Astrocyte of the cerebellum (primary cell): ENCODE results near the gene MUC5B.

ENCODE experiments used
- DNase-seq: peaks from one replicate; pipeline ENCODE4 v3.0.0-alpha.2; 2011; ENCODE audit warnings: low read depth
- H3K4me3 ChIP-seq: 2 replicates; pipeline ENCODE4 v1.5.1; 2011; ENCODE audit warnings: mild to moderate bottlenecking, low read depth, low read length, moderate library complexity
- in situ Hi-C: cut with HindIII; loops from 2 replicates; pipeline ENCODE4 v1.10.0; 2017; ENCODE audit warnings: low sequenced_read_pairs
- TF ChIP-seq, protein P1 (sequence below): IDR thresholded peaks from 2 replicates; pipeline ENCODE4 v1.5.1; 2012; ENCODE audit warnings: low read length, low read depth, moderate library complexity, mild to moderate bottlenecking; ENCODE audit errors: missing control alignments

Gene MUC5B

DNA sequence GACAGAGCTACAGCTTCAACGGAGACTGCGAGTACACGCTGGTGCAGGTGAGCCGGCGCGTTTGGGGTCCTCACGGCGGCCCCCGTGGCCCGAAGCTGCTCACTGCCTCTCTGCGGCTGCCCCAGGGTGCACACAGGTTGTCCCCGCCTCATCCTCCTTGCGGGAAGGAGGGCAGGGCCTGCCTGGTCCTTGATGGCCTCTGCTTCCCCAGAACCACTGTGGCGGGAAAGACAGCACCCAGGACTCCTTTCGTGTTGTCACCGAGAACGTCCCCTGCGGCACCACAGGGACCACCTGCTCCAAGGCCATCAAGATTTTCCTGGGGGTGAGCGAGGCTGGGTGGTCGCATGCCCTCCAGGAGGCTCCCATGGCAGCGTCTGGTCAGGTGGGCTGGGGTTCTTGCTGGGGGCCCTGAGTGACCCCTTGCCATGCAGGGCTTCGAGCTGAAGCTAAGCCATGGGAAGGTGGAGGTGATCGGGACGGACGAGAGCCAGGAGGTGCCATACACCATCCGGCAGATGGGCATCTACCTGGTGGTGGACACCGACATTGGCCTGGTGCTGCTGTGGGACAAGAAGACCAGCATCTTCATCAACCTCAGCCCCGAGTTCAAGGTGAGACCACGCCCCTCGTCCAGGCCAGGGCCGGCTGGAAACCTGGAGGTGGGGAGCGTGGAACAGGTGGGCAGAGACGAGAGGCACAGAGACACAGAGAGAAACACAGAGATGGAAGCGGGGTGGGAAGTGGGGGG, 45.7 kb upstream of the MUC5B start:
- TF ChIP-seq, protein P1, sequence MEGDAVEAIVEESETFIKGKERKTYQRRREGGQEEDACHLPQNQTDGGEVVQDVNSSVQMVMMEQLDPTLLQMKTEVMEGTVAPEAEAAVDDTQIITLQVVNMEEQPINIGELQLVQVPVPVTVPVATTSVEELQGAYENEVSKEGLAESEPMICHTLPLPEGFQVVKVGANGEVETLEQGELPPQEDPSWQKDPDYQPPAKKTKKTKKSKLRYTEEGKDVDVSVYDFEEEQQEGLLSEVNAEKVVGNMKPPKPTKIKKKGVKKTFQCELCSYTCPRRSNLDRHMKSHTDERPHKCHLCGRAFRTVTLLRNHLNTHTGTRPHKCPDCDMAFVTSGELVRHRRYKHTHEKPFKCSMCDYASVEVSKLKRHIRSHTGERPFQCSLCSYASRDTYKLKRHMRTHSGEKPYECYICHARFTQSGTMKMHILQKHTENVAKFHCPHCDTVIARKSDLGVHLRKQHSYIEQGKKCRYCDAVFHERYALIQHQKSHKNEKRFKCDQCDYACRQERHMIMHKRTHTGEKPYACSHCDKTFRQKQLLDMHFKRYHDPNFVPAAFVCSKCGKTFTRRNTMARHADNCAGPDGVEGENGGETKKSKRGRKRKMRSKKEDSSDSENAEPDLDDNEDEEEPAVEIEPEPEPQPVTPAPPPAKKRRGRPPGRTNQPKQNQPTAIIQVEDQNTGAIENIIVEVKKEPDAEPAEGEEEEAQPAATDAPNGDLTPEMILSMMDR: no peak
- no peak overlapping the region for H3K4me3 ChIP-seq
- in situ Hi-C loops: no loop called here
- DNase-seq: no peak

DNA sequence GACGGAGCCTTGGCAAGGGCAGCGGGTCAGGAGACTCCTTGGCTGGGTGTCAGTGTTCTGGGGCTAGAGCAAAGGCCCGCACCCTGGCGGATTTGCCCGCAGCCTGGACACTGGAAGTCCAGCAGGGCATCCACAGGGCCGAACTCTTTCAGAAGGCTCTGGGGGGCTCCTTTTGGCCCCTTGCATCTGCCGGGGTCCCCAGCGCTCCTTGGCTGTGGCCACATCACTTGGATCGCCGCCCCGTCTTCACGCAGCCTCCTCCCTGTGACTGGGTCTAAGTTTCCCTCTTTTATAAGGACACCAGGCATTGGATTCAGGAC, 45.1 kb upstream of the MUC5B start:
- in situ Hi-C loops: no loop called here
- TF ChIP-seq, protein P1: no peak
- no peak for DNase-seq
- H3K4me3 ChIP-seq: no peak overlapping the region

DNA sequence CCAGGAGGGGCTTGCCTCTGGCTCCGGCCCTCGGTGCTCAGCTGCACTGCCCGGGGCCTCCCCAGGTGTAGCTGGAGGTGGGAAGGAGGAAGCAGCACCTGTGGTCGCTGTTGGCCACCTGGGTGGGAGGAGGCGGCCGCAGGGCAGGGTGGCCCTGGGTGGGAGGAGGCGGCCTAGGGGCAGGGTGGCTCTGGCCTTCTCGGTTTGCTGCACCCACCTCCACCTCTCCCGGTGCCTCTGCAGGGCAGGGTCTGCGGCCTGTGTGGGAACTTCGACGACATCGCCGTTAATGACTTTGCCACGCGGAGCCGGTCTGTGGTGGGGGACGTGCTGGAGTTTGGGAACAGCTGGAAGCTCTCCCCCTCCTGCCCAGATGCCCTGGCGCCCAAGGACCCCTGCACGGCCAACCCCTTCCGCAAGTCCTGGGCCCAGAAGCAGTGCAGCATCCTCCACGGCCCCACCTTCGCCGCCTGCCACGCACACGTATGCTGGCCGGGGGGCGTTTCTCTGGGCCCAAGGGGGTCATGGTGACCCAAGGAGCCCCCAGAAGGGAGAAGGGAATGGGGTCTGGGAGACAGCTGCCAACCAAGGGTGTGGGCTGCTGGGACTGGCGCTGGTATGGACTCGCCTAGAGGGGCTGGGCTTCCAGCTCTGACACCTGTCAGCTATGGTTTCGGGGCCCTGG, 44.5 kb upstream of the MUC5B start:
- DNase-seq: no peak
- H3K4me3 ChIP-seq: no peak overlapping the region
- TF ChIP-seq, protein P1: no peak
- in situ Hi-C loops: no loop called here

DNA sequence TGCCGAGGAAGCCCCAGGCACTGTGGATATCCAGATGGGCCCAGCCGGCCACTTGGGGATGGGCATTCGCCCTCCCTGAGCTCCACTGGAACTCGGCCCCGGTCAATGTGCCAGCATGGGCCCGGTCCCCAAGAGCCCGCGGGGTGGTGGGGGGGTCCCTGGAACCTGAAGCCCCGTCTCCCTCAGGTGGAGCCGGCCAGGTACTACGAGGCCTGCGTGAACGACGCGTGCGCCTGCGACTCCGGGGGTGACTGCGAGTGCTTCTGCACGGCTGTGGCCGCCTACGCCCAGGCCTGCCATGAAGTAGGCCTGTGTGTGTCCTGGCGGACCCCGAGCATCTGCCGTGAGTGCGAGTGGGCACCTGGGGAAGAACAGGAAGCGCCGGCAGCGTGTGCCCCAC, 44.0 kb upstream of the MUC5B start:
- TF ChIP-seq, protein P1: no peak
- no peak overlapping the region for H3K4me3 ChIP-seq
- DNase-seq: no peak
- in situ Hi-C loops: no loop called here

DNA sequence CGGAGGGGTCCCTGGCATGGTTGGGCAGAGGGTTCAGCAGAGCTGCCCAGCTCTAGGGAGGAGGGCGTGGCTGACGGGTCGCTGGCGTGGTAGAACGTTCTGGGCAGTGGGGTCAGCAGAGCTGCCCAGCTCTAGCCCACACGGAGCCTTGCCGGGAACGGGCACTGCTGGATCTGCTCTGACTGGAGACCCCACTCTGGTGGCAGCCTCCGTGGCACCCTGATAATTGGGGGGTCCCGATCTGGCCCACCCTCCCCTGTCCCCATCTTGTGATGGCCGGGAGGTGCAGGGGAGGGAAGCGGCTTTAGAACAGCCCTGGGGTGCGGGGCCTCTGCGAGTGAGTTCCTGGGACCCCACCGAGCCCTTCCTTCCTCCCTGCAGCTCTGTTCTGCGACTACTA, 43.2 kb upstream of the MUC5B start:
- H3K4me3 ChIP-seq: no peak overlapping the region
- TF ChIP-seq, protein P1: no peak
- no peak for DNase-seq
- in situ Hi-C loops: no loop called here

DNA sequence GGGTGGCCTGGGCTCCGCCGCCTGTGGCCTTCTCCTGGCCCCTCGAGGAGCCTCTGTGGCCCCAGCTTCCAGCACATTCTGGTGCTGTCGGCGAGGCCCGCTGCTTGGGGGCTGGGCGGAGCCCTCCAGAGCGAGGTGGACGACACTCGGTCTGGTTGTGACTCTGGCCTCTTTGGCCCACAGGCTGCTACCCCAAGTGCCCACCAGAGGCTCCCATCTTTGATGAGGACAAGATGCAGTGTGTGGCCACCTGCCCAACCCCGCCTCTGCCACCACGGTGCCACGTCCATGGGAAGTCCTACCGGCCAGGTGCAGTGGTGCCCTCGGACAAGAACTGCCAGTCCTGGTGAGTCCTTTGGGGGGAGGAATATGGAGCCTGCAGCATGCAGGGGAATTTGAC, 42.7 kb upstream of the MUC5B start:
- TF ChIP-seq, protein P1: no peak
- no peak overlapping the region for H3K4me3 ChIP-seq
- in situ Hi-C loops: no loop called here
- DNase-seq: no peak
